ENCODE measurements around the gene SETBP1.

The SETBP1 gene

GRCh38 chr18:44882163-44882868 lies 201.6 kb downstream of the SETBP1 start:
- DNase-seq = no peak

GRCh38 chr18:44883671-44884070 lies 203.0 kb downstream of the SETBP1 start:
- DNase-seq = no peak

- DNase-seq = no peak
Measured at GRCh38 chr18:44884431-44884830, 203.7 kb downstream of the SETBP1 start.

- DNase-seq = no peak
Measured at GRCh38 chr18:44885507-44885906, 204.8 kb downstream of the SETBP1 start.

GRCh38 chr18:44887227-44887631 lies 206.5 kb downstream of the SETBP1 start:
- DNase-seq = no peak

GRCh38 chr18:44889111-44889510 lies 208.4 kb downstream of the SETBP1 start:
- DNase-seq = no peak

GRCh38 chr18:44893045-44893706 lies 212.5 kb downstream of the SETBP1 start:
- no peak for DNase-seq

- no peak for DNase-seq
Measured at GRCh38 chr18:44893966-44894365, 213.3 kb downstream of the SETBP1 start.

GRCh38 chr18:44895176-44895798 lies 214.6 kb downstream of the SETBP1 start:
- no peak for DNase-seq

GRCh38 chr18:44896846-44897245 lies 216.2 kb downstream of the SETBP1 start:
- no peak for DNase-seq

GRCh38 chr18:44897411-44897810 lies 216.7 kb downstream of the SETBP1 start:
- DNase-seq = no peak

- DNase-seq = no peak
Measured at GRCh38 chr18:44897816-44898215, 217.1 kb downstream of the SETBP1 start.

GRCh38 chr18:44898498-44898897 lies 217.8 kb downstream of the SETBP1 start:
- no peak for DNase-seq

- no peak for DNase-seq
Measured at GRCh38 chr18:44899832-44900231, 219.1 kb downstream of the SETBP1 start.

- DNase-seq = no peak
Measured at GRCh38 chr18:44900627-44901026, 219.9 kb downstream of the SETBP1 start.

GRCh38 chr18:44901283-44901682 lies 220.6 kb downstream of the SETBP1 start:
- DNase-seq = no peak

- no peak for DNase-seq
Measured at GRCh38 chr18:44903327-44903726, 222.6 kb downstream of the SETBP1 start.

- no peak for DNase-seq
Measured at GRCh38 chr18:44904768-44905167, 224.1 kb downstream of the SETBP1 start.

- no peak for DNase-seq
Measured at GRCh38 chr18:44909191-44909719, 228.6 kb downstream of the SETBP1 start.

- DNase-seq = no peak
Measured at GRCh38 chr18:44911260-44911659, 230.6 kb downstream of the SETBP1 start.

GRCh38 chr18:44911773-44912172 lies 231.1 kb downstream of the SETBP1 start:
- DNase-seq = no peak

GRCh38 chr18:44912740-44913478 lies 232.2 kb downstream of the SETBP1 start:
- DNase-seq = no peak

- no peak for DNase-seq
Measured at GRCh38 chr18:44914028-44914427, 233.3 kb downstream of the SETBP1 start.
